ENCODE measurements around the gene EFCAB8.
"Not testable (repeated sequence)": the region's sequence is repeated elsewhere in the genome, so short reads cannot be mapped to it uniquely, and the experiment has no call there.

The EFCAB8 gene

DNA sequence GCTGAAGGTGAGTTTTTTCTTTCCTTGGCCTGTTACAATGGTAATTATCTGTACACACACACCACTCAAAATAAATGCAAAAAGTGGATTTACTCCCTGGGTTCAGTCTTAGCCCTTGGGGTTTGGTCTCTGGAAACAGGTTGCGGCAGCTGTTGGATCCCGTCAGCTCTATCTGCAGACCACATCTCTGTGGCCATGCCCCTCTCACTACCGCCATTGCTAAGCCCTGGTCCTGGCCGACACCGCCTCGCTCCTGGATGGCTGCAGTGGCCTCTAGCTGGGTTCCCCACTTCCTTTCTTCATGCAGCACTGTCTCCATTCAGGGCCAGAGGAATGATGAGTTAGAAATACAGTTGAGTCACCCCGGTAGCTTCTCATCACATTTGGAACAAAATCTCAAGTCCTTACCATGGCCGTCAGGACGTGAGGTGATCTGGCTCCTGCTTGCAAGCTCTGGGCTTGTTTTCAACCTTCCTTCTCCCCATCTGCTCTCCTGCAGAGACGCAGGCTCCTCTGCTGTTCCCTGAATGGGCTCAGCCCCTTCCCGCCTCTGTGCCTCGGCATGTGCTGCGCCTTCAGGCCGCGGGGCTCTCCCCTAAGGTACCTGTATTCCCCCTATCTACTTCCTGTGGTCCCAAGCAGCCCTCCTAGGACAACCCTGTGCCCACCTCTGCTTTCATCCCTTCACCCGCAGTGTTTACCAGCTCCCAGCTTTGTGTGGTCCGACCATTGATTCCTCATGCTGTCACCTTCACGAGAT lies 38.0 kb downstream of the EFCAB8 start:
- H3K27me3 Mint-ChIP-seq: no peaks in the 10 kb centered on the region
- no peak overlapping the region for H3K4me3 Mint-ChIP-seq
- H3K4me1 Mint-ChIP-seq (ENCODE audit: low read depth in 2 of 2): peaks cover 0 to 2% of the 10 kb centered on the region in 2 donors
- H3K36me3 Mint-ChIP-seq (ENCODE audit: insufficient read depth): no peaks in the 10 kb centered on the region
- DNase-seq: no peak
- no peak for ATAC-seq (replicated peaks)
- no peaks in the 10 kb centered on the region for H3K9me3 Mint-ChIP-seq
- no peak overlapping the region for H3K27ac Mint-ChIP-seq

- no peak overlapping the region for H3K27ac Mint-ChIP-seq
- no peak overlapping the region for H3K4me3 Mint-ChIP-seq
- H3K36me3 Mint-ChIP-seq (ENCODE audit: insufficient read depth): no peaks in the 10 kb centered on the region
- H3K27me3 Mint-ChIP-seq: no peaks in the 10 kb centered on the region
- no peak for ATAC-seq (replicated peaks)
- H3K4me1 Mint-ChIP-seq (ENCODE audit: low read depth in 2 of 2): peaks cover 0 to 13% of the 10 kb centered on the region in 2 donors
- H3K9me3 Mint-ChIP-seq: no peaks in the 10 kb centered on the region
- no peak for DNase-seq
These were observed 40.0 kb downstream of the EFCAB8 start for GRCh38 chr20:32898729-32899128.

GRCh38 chr20:32902456-32903420 lies 44.0 kb downstream of the EFCAB8 start:
- no peaks in the 10 kb centered on the region for H3K36me3 Mint-ChIP-seq (ENCODE audit: insufficient read depth)
- H3K4me3 Mint-ChIP-seq: no peak overlapping the region
- H3K4me1 Mint-ChIP-seq (ENCODE audit: low read depth in 2 of 2): peaks cover 0 to 12% of the 10 kb centered on the region in 2 donors
- DNase-seq: peak; percentile 64 to 69 (median 69)
- no peaks in the 10 kb centered on the region for H3K9me3 Mint-ChIP-seq
- ATAC-seq (replicated peaks): peak; percentile 95
- no peaks in the 10 kb centered on the region for H3K27me3 Mint-ChIP-seq
- peak overlapping the region; percentile 38 to 87 for H3K27ac Mint-ChIP-seq

- ATAC-seq (replicated peaks): no peak
- no peaks in the 10 kb centered on the region for H3K36me3 Mint-ChIP-seq (ENCODE audit: insufficient read depth)
- H3K27ac Mint-ChIP-seq: peak overlapping the region; percentile 28 to 87
- H3K4me1 Mint-ChIP-seq (ENCODE audit: low read depth in 2 of 2): peaks cover 0 to 12% of the 10 kb centered on the region in 2 donors
- no peak overlapping the region for H3K4me3 Mint-ChIP-seq
- no peaks in the 10 kb centered on the region for H3K27me3 Mint-ChIP-seq
- no peaks in the 10 kb centered on the region for H3K9me3 Mint-ChIP-seq
- no peak for DNase-seq
These were observed 45.0 kb downstream of the EFCAB8 start for GRCh38 chr20:32903666-32904175.

GRCh38 chr20:32904678-32905077 lies 46.0 kb downstream of the EFCAB8 start:
- not testable (repeated sequence) for H3K4me3 Mint-ChIP-seq; H3K9me3 Mint-ChIP-seq; H3K36me3 Mint-ChIP-seq (ENCODE audit: insufficient read depth); H3K27me3 Mint-ChIP-seq; DNase-seq; ATAC-seq (replicated peaks)
- peaks cover 0 to 12% of the 10 kb centered on the region in 2 donors for H3K4me1 Mint-ChIP-seq (ENCODE audit: low read depth in 2 of 2)
- peak overlapping the region in 1 of 2 donors; percentile 28 for H3K27ac Mint-ChIP-seq

- DNase-seq (no peak), ATAC-seq (replicated peaks) (no peak)
- H3K36me3 Mint-ChIP-seq (ENCODE audit: insufficient read depth): no peaks in the 10 kb centered on the region
- H3K4me3 Mint-ChIP-seq: no peak overlapping the region
- H3K9me3 Mint-ChIP-seq: no peaks in the 10 kb centered on the region
- no peaks in the 10 kb centered on the region for H3K27me3 Mint-ChIP-seq
- peaks cover 0 to 14% of the 10 kb centered on the region in 2 donors for H3K4me1 Mint-ChIP-seq (ENCODE audit: low read depth in 2 of 2)
- peak overlapping the region in 1 of 2 donors; percentile 29 for H3K27ac Mint-ChIP-seq
These were observed 47.5 kb downstream of the EFCAB8 start for GRCh38 chr20:32906200-32906599.

DNA sequence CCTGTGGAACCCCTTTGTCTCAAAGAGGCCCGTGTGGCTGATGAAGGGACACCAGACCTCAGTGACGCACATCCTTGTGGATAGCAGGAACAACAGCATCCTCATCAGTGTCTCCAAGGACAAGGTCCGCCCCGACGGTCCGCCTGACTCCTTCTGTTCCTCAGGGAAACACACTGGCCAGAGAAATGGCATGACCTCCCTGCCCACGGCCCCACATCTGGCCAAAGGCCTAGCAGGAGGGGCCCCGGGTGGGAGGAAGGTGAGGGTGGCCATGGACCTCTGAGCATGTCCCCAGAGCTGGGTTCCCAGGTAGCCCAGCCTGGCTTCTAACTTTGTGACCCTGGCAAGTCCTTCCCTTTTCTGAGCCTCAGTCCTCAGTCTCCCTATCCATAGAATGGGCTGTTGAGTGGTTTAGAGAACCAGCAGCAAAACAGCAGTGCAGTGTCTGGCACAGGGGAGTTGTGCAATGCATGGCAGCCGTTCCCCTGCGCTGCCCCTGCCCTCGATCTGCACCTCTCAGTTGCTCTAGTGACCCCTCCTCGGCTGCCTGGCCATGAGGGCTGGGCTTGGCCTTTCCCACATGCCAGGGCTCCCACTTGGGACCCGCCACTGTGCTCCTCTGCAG lies 48.3 kb downstream of the EFCAB8 start:
- Mint-ChIP-seq H3K27ac (peak overlapping the region in 1 of 2 donors; percentile 29), H3K4me3 (no peak overlapping the region), H3K27me3 (no peaks in the 10 kb centered on the region), H3K36me3 (ENCODE audit: insufficient read depth) (no peaks in the 10 kb centered on the region), H3K4me1 (ENCODE audit: low read depth in 2 of 2) (peaks cover 0 to 14% of the 10 kb centered on the region in 2 donors), H3K9me3 (no peaks in the 10 kb centered on the region)
- ATAC-seq (replicated peaks) (no peak), DNase-seq (no peak)

DNA sequence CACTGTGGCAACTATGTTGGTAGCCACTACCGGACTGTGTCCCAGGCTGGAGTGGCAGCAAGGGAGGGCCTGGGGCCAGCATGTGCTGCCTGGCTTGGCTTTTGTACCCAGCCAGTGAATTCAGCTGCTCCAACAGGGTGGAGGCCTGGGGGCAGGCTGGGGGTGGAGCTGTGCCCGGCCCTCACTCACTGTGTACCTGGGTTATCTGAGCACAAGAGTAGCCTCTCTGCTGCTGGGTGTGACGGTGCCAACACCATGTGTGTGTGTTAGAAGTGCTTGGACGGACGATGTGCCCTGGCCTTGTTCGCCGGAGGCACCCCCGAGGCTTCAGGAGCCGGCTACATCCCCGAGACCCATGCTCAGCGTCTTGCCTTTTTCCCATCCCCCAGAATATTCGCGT lies 49.2 kb downstream of the EFCAB8 start:
- no peak for DNase-seq
- Mint-ChIP-seq H3K9me3 (no peaks in the 10 kb centered on the region), H3K4me3 (no peak overlapping the region), H3K27me3 (no peaks in the 10 kb centered on the region), H3K4me1 (ENCODE audit: low read depth in 2 of 2) (peaks cover 0 to 7% of the 10 kb centered on the region in 2 donors), H3K36me3 (ENCODE audit: insufficient read depth) (no peaks in the 10 kb centered on the region), H3K27ac (peak overlapping the region in 1 of 2 donors; percentile 29)
- ATAC-seq (replicated peaks): no peak

GRCh38 chr20:32908334-32909292 lies 49.9 kb downstream of the EFCAB8 start:
- peak overlapping the region in 1 of 2 donors; percentile 79 for H3K27ac Mint-ChIP-seq
- peaks cover 0 to 3% of the 10 kb centered on the region in 2 donors for H3K4me1 Mint-ChIP-seq (ENCODE audit: low read depth in 2 of 2)
- H3K9me3 Mint-ChIP-seq: no peaks in the 10 kb centered on the region
- no peaks in the 10 kb centered on the region for H3K36me3 Mint-ChIP-seq (ENCODE audit: insufficient read depth)
- H3K27me3 Mint-ChIP-seq: no peaks in the 10 kb centered on the region
- no peak overlapping the region for H3K4me3 Mint-ChIP-seq
- peak; percentile 17 for ATAC-seq (replicated peaks)
- DNase-seq: no peak

DNA sequence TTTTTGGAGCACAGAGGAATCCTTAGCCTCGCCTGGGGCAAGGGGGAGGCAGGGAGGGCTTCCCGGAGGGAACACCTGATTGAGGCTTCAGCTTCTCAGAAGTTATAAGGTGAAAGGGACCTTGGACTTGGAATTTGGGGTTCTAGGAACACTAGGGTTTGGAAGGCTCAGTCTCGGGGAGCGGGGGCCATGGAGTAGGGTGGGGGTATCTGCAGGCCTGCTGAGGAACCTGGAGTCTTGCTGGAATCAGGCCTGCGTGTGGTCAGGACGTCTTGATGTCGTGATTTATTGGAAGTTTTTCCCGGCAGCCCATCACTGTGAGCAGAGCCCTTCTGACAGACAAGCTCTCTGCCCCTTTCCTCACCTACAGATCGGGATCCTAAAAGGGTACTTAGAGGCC lies 50.7 kb downstream of the EFCAB8 start:
- no peak for ATAC-seq (replicated peaks)
- Mint-ChIP-seq H3K27ac (peak overlapping the region; percentile 8 to 79), H3K9me3 (no peaks in the 10 kb centered on the region)

DNA sequence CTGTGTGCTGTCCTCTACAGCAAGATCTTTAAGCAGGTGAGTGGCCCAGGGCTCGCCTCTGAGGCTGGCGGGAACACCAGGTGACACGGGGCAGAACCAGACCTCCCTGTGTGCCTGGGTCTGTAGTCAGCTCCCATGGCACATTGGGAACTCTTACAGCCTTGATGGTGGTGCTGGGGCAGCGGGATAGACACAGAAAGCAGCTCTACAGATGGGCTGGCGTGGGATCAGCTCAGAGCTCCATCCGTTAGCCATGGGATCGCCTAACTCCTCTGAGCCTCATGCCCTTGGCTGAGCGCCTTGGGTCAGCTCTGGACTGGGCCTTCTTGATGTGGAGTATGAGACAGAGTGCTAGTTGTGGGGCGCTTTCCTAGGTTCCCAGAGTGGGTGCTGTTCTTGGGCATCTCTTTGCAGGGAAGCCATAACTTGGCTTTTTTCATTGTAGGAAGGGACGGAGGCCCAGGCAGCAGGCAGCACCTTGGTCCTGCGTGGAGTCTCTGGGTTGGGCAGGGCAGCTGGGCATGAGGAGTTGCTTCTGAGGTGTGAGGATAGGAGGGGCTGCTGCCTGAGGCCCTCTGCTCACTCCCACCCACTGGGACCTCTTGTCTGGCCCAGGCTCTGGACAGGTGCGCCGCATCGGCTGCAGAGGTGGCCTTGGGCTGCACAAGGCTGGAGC lies 51.3 kb downstream of the EFCAB8 start:
- Mint-ChIP-seq H3K27me3 (no peaks in the 10 kb centered on the region), H3K36me3 (ENCODE audit: insufficient read depth) (no peaks in the 10 kb centered on the region), H3K27ac (peak overlapping the region in 1 of 2 donors; percentile 8), H3K4me1 (ENCODE audit: low read depth in 2 of 2) (peaks cover 0 to 3% of the 10 kb centered on the region in 2 donors), H3K9me3 (no peaks in the 10 kb centered on the region), H3K4me3 (no peak overlapping the region)
- no peak for ATAC-seq (replicated peaks)
- DNase-seq: no peak

More for the DNA sequence above, 50.7 kb downstream of the EFCAB8 start:
- Mint-ChIP-seq H3K27me3 (no peaks in the 10 kb centered on the region), H3K36me3 (ENCODE audit: insufficient read depth) (no peaks in the 10 kb centered on the region), H3K4me1 (ENCODE audit: low read depth in 2 of 2) (peaks cover 0 to 3% of the 10 kb centered on the region in 2 donors), H3K4me3 (no peak overlapping the region)
- no peak for DNase-seq

- no peaks in the 10 kb centered on the region for H3K27me3 Mint-ChIP-seq
- ATAC-seq (replicated peaks) (no peak), DNase-seq (no peak)
- peaks cover 0 to 3% of the 10 kb centered on the region in 2 donors for H3K9me3 Mint-ChIP-seq
- H3K4me3 Mint-ChIP-seq: no peak overlapping the region
- no peaks in the 10 kb centered on the region for H3K36me3 Mint-ChIP-seq (ENCODE audit: insufficient read depth)
- H3K4me1 Mint-ChIP-seq (ENCODE audit: low read depth in 2 of 2): peaks cover 0 to 2% of the 10 kb centered on the region in 2 donors
- H3K27ac Mint-ChIP-seq: peak overlapping the region in 1 of 2 donors; percentile 53
These were observed 52.6 kb downstream of the EFCAB8 start for GRCh38 chr20:32911355-32911754.

Measured in effector memory CD8-positive, alpha-beta T cell (primary cell).